Neural progenitor cell (in vitro differentiated cells): ENCODE results near the gene CAMKMT.

Experiments
- EZH2 ChIP-seq: fragments of 200-600 bp; sonication (generic); IDR thresholded peaks from 2 replicates; pipeline ENCODE4 v1.6.1; 2017; ENCODE audit warnings: antibody characterized with exemption, mild to moderate bottlenecking, moderate library complexity
- EZH2phosphoT487 ChIP-seq: fragments of 200-600 bp; sonication (generic); IDR thresholded peaks from 2 replicates; pipeline ENCODE4 v1.6.1; 2017; ENCODE audit warnings: antibody characterized with exemption
- TF ChIP-seq, protein P1 (sequence below): fragments of 200-600 bp; sonication (generic); IDR thresholded peaks from 2 replicates; pipeline ENCODE4 v1.5.1; 2017; ENCODE audit warnings: antibody characterized with exemption, mild to moderate bottlenecking

DNA sequence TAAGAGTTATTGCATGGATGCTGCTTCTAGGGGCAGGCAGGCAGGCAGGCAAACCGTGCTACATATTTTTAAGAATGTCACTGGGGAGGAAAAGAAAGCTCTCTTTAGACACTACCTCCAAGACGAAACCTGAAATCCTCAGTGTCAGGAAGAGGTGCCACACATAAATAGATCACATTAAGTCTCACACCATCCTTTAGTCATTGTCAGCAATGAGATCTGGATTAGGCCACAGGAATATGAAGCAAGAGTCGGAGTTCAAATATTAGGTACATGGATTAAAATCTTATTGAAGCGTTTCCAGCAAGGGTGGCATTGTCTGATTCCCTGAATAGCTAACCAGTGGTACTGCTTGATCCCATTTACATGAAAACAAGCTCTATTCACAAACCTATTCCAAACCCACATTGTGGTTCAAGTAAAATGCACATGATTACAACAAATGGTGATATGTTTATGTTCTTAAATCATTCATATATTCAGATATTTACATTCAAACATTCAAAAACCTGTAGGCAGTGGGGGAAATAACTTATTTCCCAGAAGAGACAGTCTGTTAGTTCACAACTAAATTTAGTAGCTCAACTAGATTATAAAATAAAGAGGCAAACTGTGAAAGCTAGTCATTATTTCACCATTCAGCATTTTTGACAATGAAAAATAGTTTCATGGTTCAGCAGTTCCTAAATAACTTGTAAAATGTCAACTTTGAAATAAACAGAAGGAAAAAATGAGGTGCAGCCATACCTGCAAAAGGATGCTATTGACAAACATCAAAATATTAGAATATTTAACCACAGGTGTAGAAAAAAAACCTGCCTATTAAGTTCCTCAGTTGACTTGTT, 384.4 kb downstream of the CAMKMT start:
- TF ChIP-seq, protein P1, sequence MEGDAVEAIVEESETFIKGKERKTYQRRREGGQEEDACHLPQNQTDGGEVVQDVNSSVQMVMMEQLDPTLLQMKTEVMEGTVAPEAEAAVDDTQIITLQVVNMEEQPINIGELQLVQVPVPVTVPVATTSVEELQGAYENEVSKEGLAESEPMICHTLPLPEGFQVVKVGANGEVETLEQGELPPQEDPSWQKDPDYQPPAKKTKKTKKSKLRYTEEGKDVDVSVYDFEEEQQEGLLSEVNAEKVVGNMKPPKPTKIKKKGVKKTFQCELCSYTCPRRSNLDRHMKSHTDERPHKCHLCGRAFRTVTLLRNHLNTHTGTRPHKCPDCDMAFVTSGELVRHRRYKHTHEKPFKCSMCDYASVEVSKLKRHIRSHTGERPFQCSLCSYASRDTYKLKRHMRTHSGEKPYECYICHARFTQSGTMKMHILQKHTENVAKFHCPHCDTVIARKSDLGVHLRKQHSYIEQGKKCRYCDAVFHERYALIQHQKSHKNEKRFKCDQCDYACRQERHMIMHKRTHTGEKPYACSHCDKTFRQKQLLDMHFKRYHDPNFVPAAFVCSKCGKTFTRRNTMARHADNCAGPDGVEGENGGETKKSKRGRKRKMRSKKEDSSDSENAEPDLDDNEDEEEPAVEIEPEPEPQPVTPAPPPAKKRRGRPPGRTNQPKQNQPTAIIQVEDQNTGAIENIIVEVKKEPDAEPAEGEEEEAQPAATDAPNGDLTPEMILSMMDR, result no peak
- TF ChIP-seq EZH2phosphoT487 (no peak), EZH2 (no peak)
